ENCODE data around the gene TRPM4.
"Not testable (repeated sequence)": the region's sequence is repeated elsewhere in the genome, so short reads cannot be mapped to it uniquely, and the experiment has no call there.

Gene TRPM4

GRCh38 chr19:49222011-49222410 is 64.4 kb downstream of the TRPM4 start:
- no peak for TF ChIP-seq CTCF (IDR thresholded peaks at IDR 0.05; ENCODE audit: low read depth, low read length)
- no peak overlapping the region for H3K27ac ChIP-seq
- DNase-seq: no peak
- peaks cover 3% of the 10 kb centered on the region for H3K9me3 ChIP-seq (ENCODE audit: severe bottlenecking)
- H3K27me3 ChIP-seq (ENCODE audit: insufficient read depth, low read depth, severe bottlenecking): no peaks in the 10 kb centered on the region
- H3K4me3 ChIP-seq (ENCODE audit: low read depth, low read length): no peak overlapping the region
- H3K36me3 ChIP-seq: no peaks in the 10 kb centered on the region

DNA sequence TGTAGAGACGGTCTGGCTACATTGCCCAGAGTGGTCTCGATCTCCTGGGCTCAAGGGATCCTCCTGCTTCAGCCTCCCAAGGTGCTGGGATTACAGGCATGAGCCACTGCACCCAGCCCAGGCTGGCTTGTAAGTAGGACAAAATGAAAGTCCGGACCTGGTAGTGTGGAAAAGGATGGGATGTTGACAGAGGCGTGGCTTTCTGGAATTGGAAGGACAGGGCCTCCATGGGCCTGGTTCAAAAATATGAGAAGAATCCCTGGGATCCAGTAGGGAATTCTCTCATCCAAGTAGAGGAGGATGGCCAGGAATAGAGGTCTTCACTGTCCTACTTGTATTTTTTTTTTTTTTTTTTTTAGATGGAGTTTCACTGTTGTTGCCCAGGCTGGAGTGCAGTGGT is 64.9 kb downstream of the TRPM4 start:
- Histone ChIP-seq H3K36me3 (no peaks in the 10 kb centered on the region), H3K9me3 (ENCODE audit: severe bottlenecking) (peaks cover 3% of the 10 kb centered on the region), H3K27me3 (ENCODE audit: insufficient read depth, low read depth, severe bottlenecking) (no peaks in the 10 kb centered on the region), H3K4me3 (ENCODE audit: low read depth, low read length) (no peak overlapping the region), H3K27ac (no peak overlapping the region)
- DNase-seq: no peak
- TF ChIP-seq CTCF (IDR thresholded peaks at IDR 0.05; ENCODE audit: low read depth, low read length): no peak

GRCh38 chr19:49223472-49223871 is 65.9 kb downstream of the TRPM4 start:
- no peak for TF ChIP-seq CTCF (IDR thresholded peaks at IDR 0.05; ENCODE audit: low read depth, low read length)
- no peaks in the 10 kb centered on the region for H3K36me3 ChIP-seq
- no peak overlapping the region for H3K27ac ChIP-seq
- H3K4me3 ChIP-seq (ENCODE audit: low read depth, low read length): no peak overlapping the region
- no peaks in the 10 kb centered on the region for H3K27me3 ChIP-seq (ENCODE audit: insufficient read depth, low read depth, severe bottlenecking)
- no peak for DNase-seq
- peaks cover 3% of the 10 kb centered on the region for H3K9me3 ChIP-seq (ENCODE audit: severe bottlenecking)

DNA sequence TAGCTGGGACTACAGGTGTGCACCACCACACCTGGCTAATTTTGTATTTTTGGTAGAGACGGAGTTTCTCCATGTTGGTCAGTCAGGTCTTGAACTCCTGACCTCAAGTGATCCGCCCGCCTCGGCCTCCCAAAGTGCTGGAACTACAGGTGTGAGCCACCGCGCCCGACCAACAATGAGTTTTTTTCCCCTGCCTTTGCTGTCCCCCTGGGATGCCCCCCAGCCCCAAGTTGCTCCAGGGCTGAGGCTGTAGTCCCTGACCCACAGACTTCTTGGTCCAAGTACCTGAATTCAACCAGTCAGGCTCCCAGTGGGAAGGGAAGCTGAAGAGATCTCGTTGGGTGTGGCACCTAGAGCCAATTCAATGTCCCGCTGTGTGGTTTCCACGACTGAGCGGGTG is 66.8 kb downstream of the TRPM4 start:
- not testable (repeated sequence) for H3K4me3 ChIP-seq (ENCODE audit: low read depth, low read length); H3K27ac ChIP-seq; H3K27me3 ChIP-seq (ENCODE audit: insufficient read depth, low read depth, severe bottlenecking); DNase-seq; H3K36me3 ChIP-seq; H3K9me3 ChIP-seq (ENCODE audit: severe bottlenecking)

GRCh38 chr19:49224879-49225278 is 67.3 kb downstream of the TRPM4 start:
- H3K4me3 ChIP-seq (ENCODE audit: low read depth, low read length): no peak overlapping the region
- H3K9me3 ChIP-seq (ENCODE audit: severe bottlenecking): peaks cover 12% of the 10 kb centered on the region
- no peaks in the 10 kb centered on the region for H3K36me3 ChIP-seq
- H3K27ac ChIP-seq: no peak overlapping the region
- H3K27me3 ChIP-seq (ENCODE audit: insufficient read depth, low read depth, severe bottlenecking): no peaks in the 10 kb centered on the region
- peak; percentile 61 for TF ChIP-seq CTCF (IDR thresholded peaks at IDR 0.05; ENCODE audit: low read depth, low read length)
- peak; percentile 72 for DNase-seq

- no peak overlapping the region for H3K27ac ChIP-seq
- DNase-seq: no peak
- no peaks in the 10 kb centered on the region for H3K27me3 ChIP-seq (ENCODE audit: insufficient read depth, low read depth, severe bottlenecking)
- TF ChIP-seq CTCF (IDR thresholded peaks at IDR 0.05; ENCODE audit: low read depth, low read length): no peak
- H3K9me3 ChIP-seq (ENCODE audit: severe bottlenecking): peaks cover 10% of the 10 kb centered on the region
- H3K36me3 ChIP-seq: no peaks in the 10 kb centered on the region
- no peak overlapping the region for H3K4me3 ChIP-seq (ENCODE audit: low read depth, low read length)
Measured at GRCh38 chr19:49229416-49229815, 71.8 kb downstream of the TRPM4 start.
